Measurements from ENCODE around the gene HERC2.

Gene HERC2

DNA sequence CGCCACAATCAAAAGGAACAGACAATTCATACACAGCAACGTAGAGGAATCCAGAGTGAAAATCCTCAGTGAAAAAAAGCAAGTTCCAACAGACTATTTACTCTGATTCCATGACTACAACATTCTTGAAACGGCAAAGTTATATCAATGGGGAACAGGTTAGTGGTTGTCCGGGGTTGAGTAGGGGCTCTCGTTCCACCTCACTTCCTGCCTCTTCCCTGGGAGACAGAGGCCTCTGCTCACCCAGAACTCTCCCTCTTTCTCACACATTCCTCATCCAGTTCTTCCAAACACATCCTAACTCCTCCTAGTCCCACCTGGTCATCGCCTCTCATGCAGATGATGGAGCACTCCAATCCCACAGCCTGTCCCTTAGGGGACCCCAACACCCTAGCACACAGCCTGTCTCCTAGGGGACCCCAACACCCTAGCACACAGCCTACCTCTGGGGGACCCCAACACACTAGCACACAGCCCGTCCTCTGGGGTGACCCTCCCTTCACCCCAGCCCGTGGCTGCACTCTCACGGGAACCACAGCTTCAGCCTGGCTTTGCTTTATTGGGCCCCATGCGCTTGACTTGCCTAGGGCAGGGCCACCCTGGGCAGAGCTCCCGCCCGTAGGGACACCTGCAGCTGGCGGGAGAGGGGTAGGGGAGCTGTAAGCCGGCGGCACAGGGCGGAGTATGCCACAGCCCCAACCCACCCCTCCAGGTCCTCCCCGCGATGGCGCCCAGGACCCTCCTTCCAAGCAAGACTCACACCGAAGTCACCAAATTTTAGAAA, 228.0 kb downstream of the HERC2 start:
- no peak for DNase-seq

DNA sequence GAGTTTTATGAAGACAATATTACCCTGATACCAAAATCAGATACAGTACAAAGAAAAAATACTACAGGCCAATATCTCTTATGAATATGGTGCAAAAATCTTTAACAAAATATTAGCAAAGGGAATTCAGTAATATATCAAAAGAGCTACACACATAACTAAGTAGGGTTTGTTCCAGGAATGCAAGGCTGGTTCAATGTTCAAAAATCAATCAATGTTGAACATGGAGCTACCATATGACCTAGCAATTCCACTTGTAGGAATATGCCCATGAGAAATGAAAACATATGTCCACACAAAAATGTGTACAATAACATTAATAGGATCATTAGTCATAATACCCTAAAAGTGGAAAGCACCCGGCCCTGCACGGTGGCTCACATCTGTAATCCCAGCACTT, 230.7 kb downstream of the HERC2 start:
- DNase-seq, result no peak

DNA sequence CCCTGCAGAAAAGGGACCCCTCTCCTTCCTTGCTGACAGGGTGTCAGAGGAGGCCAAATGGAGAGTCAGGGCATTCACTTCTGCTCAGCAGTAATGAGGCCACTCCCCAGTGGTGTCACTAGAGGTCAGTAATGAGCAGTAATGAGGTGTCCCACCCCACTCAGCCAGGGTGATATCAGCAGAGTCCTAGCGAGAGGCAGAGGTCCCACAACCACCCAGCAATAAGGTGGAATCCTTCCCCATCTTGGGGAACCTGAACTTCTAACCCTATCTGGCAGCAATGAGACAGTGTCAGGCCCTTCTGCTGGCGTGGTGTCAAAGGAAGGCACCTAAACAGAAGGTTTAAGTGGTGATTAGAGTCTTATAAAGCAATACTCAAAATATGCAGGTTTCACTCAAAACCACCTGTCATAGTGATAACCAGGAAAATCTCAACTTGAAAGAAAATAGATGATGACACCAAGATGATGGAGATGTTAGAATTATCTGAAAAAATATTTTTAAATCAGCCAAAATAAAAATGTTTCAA, 235.7 kb downstream of the HERC2 start:
- DNase-seq, result peak; percentile 19

DNA sequence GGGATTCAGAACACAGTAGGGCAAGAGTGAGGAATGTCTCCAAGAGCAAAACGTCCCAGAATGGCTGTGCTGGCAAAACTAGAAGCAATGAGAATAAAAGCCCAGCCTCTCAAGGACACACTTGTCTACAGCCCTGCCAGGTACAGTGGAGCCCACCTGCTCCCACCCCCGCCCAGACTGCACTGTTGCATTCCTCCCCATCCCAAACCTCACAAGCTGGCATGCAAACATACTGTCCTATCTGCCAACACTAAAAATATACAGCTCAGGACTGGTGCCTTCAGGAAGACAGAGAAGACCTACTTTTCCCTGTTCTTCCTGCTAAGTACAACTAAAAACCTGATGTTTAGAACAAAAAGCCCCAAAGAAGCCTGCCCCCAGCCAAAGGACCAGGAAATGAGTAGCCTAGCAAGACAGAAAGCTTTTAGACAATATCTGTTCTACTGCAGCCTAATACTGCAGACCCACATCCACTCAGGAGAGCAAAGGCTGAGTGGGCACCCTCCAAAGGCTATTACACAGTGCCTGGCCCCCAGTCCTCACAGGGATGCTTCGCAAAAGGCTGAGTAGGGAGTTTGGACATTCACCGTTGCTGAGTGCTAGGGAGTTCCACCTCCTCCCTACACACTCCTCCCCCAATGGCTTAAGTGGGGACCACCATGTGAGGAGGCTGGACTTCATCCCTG, 236.3 kb downstream of the HERC2 start:
- DNase-seq, result no peak

DNA sequence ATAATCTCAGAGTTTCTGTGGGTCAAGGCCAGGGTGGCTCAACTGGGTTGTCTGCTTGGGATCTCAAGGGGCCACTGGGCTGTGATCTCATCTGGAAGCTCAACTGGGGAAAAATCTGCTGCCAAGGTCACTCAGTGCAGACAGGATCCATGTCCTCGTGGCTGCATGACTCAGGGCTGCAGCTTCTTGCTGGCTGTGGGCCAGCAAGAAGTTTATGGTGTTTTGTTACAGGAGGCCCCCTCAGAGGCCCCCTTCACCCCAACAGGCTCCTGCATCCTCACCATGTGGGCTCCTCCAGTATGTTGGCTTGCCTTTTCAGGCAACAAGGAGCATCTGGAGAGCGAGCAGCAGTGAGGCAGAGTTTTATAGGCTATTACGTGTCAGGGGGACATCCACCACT, 237.4 kb downstream of the HERC2 start:
- DNase-seq, result no peak

DNA sequence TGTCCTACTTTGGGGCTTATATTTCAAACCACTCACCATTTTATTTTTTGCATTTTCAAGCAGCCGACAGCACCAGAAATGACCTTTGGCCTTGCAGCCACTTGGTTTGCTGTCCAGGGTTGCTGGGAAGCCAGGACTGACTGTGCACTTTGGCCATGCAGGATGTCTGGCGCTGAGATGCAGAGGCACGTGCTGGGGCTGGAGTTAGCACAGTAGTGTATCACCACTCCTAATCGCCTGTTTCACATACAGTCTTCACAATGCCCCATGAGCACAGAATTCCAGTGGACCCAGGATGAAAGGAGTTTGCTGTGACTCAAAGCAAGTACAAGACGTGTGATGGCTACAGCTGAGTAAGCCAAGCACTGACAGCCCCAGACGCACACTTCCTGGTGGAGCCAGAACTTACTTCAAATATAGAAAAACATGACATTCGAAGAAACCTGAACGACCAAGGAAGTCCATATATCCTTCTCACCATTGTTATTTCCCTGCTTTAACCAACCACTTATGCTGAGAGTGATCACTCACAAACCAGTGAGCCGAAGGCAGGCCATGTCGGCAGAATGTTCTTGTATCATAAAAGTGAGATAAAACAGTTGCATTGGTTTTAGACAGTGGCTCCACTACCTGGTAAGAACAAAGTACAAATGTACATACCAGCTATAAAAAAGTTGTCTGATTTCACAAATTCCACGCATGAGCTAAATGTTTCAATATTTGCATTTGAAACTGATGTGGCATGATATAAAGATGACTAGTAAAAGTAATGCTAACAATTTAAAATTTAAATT, 238.9 kb downstream of the HERC2 start:
- DNase-seq, result no peak

DNA sequence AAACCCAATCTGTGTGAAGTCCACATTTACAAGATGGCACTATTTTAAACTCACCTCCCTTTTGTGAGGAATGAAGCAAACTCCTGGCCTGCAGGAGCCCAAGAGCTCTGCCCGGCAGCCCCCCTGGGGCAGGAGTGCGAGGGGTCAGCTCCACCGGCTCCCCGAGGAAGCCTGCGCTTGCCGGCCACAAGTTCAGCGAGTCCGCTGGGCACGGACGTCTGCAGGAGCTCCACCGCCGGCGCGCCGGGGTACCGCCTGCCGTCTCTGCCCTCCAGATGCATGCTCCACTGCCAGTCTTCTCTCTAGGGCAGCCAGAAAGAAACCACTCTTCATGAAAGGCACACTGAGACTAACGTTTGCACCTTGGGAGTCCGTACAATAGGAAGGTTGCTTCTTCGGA, 240.4 kb downstream of the HERC2 start:
- no peak for DNase-seq

DNA sequence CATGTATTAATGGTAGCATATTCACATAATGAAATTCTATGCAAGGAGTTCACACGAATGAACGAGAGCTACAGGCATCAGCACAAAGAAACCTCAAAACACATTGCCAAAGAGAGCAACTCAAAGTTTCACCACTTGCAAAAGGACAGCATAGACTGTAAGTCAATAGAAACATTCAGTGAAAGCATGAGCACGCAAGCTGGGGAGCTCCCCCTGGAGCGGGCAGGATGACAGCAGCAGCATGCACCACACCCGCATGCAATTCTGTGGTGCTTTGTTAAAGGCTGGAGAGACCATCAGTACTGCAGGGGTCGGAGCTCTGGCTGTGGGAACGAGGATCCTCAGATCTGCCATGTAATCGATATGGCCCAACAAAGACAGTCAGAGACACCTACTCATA, 241.6 kb downstream of the HERC2 start:
- no peak for DNase-seq

DNA sequence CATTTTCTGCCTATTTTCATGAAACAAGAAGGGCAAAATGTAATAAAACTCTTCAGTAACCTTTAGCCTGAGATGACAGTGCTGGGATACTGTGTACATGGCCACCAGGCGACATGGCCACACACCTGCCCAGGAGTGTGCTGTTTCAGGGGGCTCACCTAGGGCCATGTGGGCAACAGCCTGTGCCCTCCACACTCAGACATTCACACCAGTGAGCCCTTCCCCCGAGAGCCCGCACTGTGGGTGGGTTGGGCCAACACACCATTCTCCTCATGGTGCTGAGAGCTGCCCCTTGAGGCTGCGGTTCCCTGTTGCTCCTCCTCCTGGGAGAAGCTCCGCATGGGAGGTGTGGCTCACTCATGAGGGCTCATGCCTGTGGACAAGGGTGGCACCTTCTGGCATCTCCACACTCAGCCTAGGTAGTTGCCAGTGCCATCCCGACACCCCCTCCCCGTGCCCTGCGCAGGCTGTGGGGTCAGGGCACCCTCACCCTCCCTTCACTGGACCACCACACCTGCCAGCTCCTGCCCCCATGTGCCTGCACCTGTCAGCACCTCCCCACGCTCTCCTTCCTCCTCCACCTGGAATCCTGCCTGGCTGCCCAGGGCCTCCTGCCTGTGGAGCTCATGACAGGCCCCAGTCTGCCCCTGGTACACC, 242.5 kb downstream of the HERC2 start:
- DNase-seq, result no peak

DNA sequence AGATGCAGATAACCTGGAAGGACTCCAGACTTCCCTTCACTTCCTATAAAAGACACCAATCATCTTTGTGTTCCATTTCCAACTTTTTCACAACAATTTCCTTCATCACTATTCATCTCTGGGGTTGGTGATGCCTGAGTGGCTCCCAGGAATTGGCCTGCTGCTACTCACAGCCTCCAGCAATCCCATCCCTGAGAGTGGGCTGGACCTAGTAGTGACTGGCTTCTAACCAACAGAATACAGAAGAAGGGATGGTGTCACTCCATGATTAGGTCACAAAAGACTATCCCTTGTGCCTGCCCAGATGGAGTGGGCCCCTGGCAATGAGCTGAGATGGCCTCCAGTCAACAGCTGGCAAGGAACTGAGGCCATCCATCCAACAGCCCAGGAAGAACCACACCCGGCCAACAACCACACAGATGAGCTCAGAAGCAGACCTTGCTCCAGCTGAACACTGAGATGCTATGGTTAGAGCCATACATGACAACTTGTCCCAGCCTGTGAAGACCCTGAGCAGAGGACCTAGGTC, 243.7 kb downstream of the HERC2 start:
- DNase-seq, result no peak

DNA sequence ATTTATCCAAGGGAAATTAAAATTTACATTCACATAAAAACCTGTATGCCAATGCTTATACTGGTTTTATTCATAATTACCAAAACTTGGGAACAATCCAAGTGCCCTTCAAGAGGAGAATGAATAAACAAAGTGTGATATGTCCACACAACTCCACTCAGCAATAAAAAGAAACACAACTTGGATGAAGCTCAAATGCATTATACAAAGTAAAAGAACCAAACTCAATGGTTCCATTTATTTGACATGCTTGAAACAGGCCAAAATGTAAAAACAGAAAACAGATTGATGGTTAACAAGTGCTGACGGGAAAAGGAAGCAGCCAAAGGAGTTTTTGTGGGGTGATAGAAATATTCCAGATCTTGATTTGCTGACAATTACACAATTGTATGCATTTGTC, 246.4 kb downstream of the HERC2 start:
- DNase-seq, result peak; percentile 39

DNA sequence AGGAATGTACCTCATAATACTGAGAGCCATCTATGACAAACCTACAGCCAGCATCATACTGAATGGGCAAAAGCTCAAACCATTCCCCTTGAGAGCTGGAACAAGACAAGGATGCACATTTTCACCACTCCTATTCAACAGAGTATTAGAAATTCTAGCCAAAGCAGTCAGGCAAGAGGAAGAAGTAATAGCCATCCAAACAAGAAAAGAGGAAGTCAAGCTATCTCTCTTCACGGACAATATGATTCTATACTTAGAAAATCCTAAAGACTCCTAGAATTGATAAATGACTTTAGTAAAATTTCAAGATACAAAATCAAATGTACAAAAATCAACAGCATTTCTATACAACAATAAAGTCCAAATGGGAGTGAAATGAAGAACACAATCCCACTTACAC, 253.0 kb downstream of the HERC2 start:
- no peak for DNase-seq

DNA sequence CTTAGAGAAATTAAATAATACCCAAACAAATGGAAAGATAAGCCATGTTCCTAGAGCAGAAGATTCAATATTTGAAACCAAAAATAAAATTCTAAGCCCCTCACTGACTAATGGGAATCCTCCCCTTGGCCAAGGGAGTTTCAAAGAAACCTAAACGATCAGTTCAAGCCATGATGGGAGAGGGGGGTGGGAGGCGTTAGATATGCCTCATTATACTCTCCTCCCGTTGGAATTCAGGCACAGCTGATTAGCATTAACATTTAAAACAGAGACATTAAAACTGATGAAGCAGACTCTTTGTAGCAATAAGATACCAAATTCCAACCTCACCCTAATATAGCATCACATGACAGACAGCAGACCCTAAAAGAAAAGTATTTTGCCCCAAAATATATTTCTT, 255.7 kb downstream of the HERC2 start:
- no peak for DNase-seq
